ENCODE measurements around the gene CDH4.

Gene CDH4

GRCh38 chr20:61222699-61223098, 29.4 kb upstream of the CDH4 start:
- Histone ChIP-seq H3K4me3 (ENCODE audit: low read depth, low read length) (no peak overlapping the region), H3K36me3 (ENCODE audit: control insufficient read depth in 2 of 2, insufficient read depth in 1 of 2, low read length in 2 of 2) (no peaks in the 10 kb centered on the region), H3K9me3 (ENCODE audit: control insufficient read depth, insufficient read depth, low read depth, low read length) (no peaks in the 10 kb centered on the region), H3K27ac (ENCODE audit: extremely low read depth, low read depth, low read length) (no peak overlapping the region), H3K4me1 (ENCODE audit: control insufficient read depth, insufficient read depth, low read length) (no peaks in the 10 kb centered on the region)
- TF ChIP-seq AEBP2 (tag by site-specific recombination; IDR thresholded peaks at IDR 0.05; ENCODE audit: borderline replicate concordance) (no peak), ZNF658 (tag by site-specific recombination; IDR thresholded peaks at IDR 0.05) (no peak), SALL2 (tag by site-specific recombination; IDR thresholded peaks at IDR 0.05; ENCODE audit: borderline replicate concordance) (no peak), ZFP69B (tag by site-specific recombination; IDR thresholded peaks at IDR 0.05) (no peak), ZNF404 (tag by site-specific recombination; IDR thresholded peaks at IDR 0.05) (no peak), ZBTB26 (tag by site-specific recombination; optimal IDR thresholded peaks at IDR 0.05) (no peak), ZNF146 (tag by site-specific recombination; IDR thresholded peaks at IDR 0.05) (no peak), GLIS1 (tag by site-specific recombination; IDR thresholded peaks at IDR 0.05) (no peak), BCL11A (tag by site-specific recombination; IDR thresholded peaks at IDR 0.05; ENCODE audit: low read depth) (no peak), TRIM28 (IDR thresholded peaks at IDR 0.05; ENCODE audit: borderline replicate concordance, low read length) (no peak), ZNF10 (tag by site-specific recombination; IDR thresholded peaks at IDR 0.05) (no peak)
- TF ChIP-seq, protein P1, sequence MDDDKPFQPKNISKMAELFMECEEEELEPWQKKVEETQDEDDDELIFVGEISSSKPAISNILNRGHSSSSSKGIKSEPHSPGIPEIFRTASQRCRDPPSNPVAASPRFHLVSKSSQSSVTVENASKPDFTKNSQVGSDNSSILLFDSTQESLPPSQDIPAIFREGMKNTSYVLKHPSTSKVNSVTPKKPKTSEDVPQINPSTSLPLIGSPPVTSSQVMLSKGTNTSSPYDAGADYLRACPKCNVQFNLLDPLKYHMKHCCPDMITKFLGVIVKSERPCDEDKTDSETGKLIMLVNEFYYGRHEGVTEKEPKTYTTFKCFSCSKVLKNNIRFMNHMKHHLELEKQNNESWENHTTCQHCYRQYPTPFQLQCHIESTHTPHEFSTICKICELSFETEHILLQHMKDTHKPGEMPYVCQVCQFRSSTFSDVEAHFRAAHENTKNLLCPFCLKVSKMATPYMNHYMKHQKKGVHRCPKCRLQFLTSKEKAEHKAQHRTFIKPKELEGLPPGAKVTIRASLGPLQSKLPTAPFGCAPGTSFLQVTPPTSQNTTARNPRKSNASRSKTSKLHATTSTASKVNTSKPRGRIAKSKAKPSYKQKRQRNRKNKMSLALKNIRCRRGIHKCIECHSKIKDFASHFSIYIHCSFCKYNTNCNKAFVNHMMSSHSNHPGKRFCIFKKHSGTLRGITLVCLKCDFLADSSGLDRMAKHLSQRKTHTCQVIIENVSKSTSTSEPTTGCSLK (tag by site-specific recombination; IDR thresholded peaks at IDR 0.05) = no peak
- POLR2A ChIA-PET = no interaction called here
- CTCF ChIA-PET = no interaction called here

GRCh38 chr20:61223121-61223520, 28.9 kb upstream of the CDH4 start:
- no peak overlapping the region for H3K27ac ChIP-seq (ENCODE audit: extremely low read depth, low read depth, low read length)
- TF ChIP-seq ZNF16 (tag by site-specific recombination; IDR thresholded peaks at IDR 0.05; ENCODE audit: low read depth) (no peak), KLF7 (tag by site-specific recombination; IDR thresholded peaks at IDR 0.05; ENCODE audit: borderline replicate concordance) (no peak), ZNF660 (tag by site-specific recombination; IDR thresholded peaks at IDR 0.05) (no peak), ZNF335 (tag by site-specific recombination; conservative IDR thresholded peaks at IDR 0.05) (no peak), ZNF623 (tag by site-specific recombination; IDR thresholded peaks at IDR 0.05) (no peak), ZFP3 (tag by site-specific recombination; IDR thresholded peaks at IDR 0.05; ENCODE audit: low read depth) (no peak)
- H3K4me3 ChIP-seq (ENCODE audit: low read depth, low read length) = no peak overlapping the region
- no peaks in the 10 kb centered on the region for H3K9me3 ChIP-seq (ENCODE audit: control insufficient read depth, insufficient read depth, low read depth, low read length)
- no peaks in the 10 kb centered on the region for H3K4me1 ChIP-seq (ENCODE audit: control insufficient read depth, insufficient read depth, low read length)
- CTCF ChIA-PET = no interaction called here
- POLR2A ChIA-PET = no interaction called here
- no peaks in the 10 kb centered on the region for H3K36me3 ChIP-seq (ENCODE audit: control insufficient read depth in 2 of 2, insufficient read depth in 1 of 2, low read length in 2 of 2)

DNA sequence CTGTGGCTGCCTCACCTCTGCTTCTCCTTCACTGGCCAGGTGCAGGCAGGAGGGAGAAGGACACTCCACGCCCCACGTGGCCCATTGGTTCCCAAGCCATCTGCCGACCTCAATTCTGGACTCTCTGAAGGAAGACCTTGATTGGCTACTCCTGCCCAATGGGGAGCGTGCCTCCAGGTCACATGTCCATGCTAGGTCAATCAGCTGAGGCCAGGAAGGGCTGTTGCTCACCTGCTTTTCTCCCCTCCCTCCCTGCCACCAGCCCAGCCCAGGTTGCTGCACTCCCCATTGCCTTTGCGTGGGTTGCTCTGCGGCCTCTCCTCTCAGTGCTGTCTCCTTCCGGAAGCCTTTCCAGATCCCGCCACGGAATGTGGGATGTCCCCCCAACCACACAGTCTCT, 21.9 kb upstream of the CDH4 start:
- no peaks in the 10 kb centered on the region for H3K36me3 ChIP-seq (ENCODE audit: control insufficient read depth in 2 of 2, insufficient read depth in 1 of 2, low read length in 2 of 2)
- no peak overlapping the region for H3K27ac ChIP-seq (ENCODE audit: extremely low read depth, low read depth, low read length)
- H3K4me1 ChIP-seq (ENCODE audit: control insufficient read depth, insufficient read depth, low read length) = no peaks in the 10 kb centered on the region
- CTCF ChIA-PET = interaction anchor here (0.7 to 3.3 kb wide), 7 partner anchors 12 to 238 kb away, joined by 3 to 29 read pairs (median 7); no protein-coding TSS in a partner anchor
- no peaks in the 10 kb centered on the region for H3K9me3 ChIP-seq (ENCODE audit: control insufficient read depth, insufficient read depth, low read depth, low read length)
- no peak overlapping the region for H3K4me3 ChIP-seq (ENCODE audit: low read depth, low read length)
- POLR2A ChIA-PET = no interaction called here
- TF ChIP-seq ZNF626 (tag by site-specific recombination; IDR thresholded peaks at IDR 0.05) = no peak
- no peak for TF ChIP-seq ZNF785 (tag by site-specific recombination; IDR thresholded peaks at IDR 0.05)
- TF ChIP-seq, protein P2, sequence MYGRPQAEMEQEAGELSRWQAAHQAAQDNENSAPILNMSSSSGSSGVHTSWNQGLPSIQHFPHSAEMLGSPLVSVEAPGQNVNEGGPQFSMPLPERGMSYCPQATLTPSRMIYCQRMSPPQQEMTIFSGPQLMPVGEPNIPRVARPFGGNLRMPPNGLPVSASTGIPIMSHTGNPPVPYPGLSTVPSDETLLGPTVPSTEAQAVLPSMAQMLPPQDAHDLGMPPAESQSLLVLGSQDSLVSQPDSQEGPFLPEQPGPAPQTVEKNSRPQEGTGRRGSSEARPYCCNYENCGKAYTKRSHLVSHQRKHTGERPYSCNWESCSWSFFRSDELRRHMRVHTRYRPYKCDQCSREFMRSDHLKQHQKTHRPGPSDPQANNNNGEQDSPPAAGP (tag by site-specific recombination; IDR thresholded peaks at IDR 0.05) = no peak
- TF ChIP-seq ZNF549 (tag by site-specific recombination; IDR thresholded peaks at IDR 0.05) = no peak
- TF ChIP-seq ZNF843 (tag by site-specific recombination; IDR thresholded peaks at IDR 0.05) = no peak
- TF ChIP-seq ZNF501 (tag by site-specific recombination; IDR thresholded peaks at IDR 0.05) = no peak
- no peak for TF ChIP-seq ZFP41 (tag by site-specific recombination; IDR thresholded peaks at IDR 0.05; ENCODE audit: borderline replicate concordance)
- TF ChIP-seq KLF1 (tag by site-specific recombination; IDR thresholded peaks at IDR 0.05) = no peak
- no peak for TF ChIP-seq OVOL3 (tag by site-specific recombination; IDR thresholded peaks at IDR 0.05)
- TF ChIP-seq ZNF645 (tag by site-specific recombination; IDR thresholded peaks at IDR 0.05) = no peak
